Measurements from ENCODE around the gene NBAS.
"Not testable (repeated sequence)": the region's sequence is repeated elsewhere in the genome, so short reads cannot be mapped to it uniquely, and the experiment has no call there.

NBAS gene

GRCh38 chr2:15542269-15542668 lies 18.9 kb downstream of the NBAS start:
- DNase-seq; intact Hi-C loops (cut with DNase I): not testable (repeated sequence)

DNA sequence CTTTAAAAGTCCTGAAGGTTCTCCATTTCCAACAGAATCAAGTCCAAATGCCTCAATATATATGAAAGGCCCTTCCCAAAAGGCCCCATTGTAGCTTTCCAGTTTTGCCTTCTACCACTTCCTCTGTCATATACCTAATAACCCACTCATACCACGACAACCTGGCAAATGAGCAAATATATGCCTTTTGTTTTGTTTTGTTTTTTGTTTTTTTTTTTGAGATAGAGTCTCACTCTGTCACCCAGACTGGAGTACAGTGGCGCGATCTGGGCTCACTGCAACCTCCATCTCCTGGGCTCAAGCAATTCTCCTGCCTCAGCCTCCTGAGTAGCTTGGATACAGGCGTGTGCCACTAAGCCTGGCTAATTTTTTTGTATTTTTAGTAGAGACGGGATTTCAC lies 20.6 kb downstream of the NBAS start:
- DNase-seq; intact Hi-C loops (cut with DNase I): not testable (repeated sequence)

DNA sequence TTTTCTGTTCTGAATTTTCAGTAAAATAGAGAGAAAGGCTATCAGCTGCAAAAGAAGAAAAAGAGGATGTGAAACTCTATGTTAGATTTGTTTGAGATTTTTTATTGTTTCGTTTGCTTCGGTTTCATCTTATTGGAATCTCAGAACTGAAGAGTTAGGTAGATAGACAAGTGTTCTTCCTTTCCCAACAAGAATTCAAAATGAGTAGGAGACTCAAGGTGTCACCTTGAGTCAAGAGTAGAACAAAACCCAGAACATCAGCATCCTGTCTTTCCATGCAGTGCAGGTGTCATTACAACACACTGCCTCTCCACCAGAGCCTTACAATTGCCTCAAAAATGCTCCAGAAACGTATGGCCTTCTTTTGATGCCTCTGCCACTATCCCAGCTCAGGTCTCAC lies 21.1 kb downstream of the NBAS start:
- intact Hi-C loops (cut with DNase I), result no loop called here
- DNase-seq, result no peak

DNA sequence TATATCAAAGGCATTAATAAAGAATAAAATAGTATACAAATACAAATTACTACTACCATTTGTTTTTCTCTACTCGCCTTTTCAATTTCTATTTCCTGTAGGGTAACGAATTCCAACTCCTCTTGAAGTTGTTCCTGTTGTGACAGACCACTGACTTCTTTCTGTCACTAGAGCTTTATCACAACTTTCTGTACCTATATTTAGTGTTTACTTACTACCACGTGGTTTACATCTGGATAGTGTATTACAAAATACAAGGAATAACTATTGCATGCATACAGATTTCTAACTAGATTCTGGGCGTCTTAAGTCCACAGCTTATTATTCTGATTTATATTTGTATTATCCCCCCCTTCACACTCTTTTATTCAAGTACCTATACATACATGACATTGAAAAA lies 22.3 kb downstream of the NBAS start:
- intact Hi-C loops (cut with DNase I), result no loop called here
- no peak for DNase-seq

DNA sequence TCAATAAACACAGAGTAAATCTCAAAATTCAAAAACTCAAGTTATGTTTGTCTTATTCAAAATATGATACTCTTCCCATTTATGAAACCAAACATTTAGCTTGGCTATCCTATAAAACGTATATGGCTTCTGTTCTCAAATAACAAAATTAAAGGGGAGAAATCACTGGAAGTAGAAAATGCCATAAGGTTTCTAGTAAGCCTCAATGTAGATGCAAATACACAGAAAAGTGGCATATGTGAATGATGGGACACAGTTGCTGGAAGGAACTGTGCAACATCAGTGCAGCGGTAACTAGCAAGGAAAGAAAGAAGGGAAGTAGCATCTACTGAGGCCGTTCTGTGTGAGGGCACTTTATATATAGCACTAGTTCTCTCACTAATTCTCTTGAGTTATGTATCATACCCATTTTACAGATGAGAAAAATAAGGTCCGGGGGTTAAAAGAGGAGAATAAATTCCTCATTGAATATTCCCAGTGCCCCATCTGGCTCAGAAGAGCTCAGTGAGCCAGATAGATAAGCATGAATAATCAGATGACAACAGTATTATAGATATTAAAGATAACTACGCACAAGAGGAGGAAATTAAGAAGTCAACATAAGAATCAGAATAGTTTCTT lies 27.2 kb downstream of the NBAS start:
- DNase-seq, result no peak
- intact Hi-C loops (cut with DNase I), result no loop called here

- no peak for DNase-seq
- intact Hi-C loops (cut with DNase I), result no loop called here
These were observed 28.1 kb downstream of the NBAS start for GRCh38 chr2:15532996-15533395.

DNA sequence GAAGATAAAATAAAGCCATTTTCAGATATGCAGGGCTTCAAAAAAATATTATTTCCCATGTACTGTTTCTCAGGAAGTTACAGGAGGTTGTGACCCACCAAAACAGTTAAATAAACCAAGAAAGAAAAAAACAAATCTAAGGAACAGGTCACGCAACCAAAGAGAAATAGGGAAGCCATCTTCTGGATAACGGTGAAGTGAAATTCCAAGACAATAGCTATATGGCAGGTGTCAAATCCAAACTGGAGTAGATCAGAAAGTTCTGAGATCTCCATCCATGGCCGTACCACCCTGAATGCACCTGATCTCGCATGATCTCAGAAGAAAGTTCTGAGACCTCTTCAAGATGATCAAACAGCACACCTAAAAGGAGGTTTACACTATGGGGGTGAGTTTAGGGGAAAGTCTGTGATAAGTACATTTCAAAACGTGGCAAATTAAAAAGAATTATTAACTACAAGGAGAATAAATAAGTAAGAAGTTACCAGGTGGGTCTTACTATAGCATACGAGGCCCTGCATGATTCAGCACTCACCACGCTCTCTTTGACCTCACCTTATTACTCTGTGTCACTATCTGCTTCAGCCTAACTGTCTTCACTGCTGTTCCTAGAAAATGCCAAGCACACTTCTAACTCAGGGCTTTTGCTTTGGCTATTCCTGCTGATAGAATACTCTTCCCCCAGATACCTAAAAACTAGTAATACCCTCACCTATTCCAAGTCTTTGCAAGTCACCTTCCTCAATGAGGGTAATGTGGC lies 29.9 kb downstream of the NBAS start:
- no peak for DNase-seq

GRCh38 chr2:15527074-15527739 lies 33.9 kb downstream of the NBAS start:
- no peak for DNase-seq
- intact Hi-C loops (cut with DNase I), result no loop called here

More for the DNA sequence above, 29.9 kb downstream of the NBAS start:
- intact Hi-C loops (cut with DNase I), result no loop called here

- intact Hi-C loops (cut with DNase I), result no loop called here
- DNase-seq, result no peak
These were observed 39.4 kb downstream of the NBAS start for GRCh38 chr2:15521641-15522181.

GRCh38 chr2:15520346-15520745 lies 40.8 kb downstream of the NBAS start:
- no peak for DNase-seq
- intact Hi-C loops (cut with DNase I), result no loop called here

GRCh38 chr2:15518759-15519158 lies 42.4 kb downstream of the NBAS start:
- DNase-seq; intact Hi-C loops (cut with DNase I): not testable (repeated sequence)

DNA sequence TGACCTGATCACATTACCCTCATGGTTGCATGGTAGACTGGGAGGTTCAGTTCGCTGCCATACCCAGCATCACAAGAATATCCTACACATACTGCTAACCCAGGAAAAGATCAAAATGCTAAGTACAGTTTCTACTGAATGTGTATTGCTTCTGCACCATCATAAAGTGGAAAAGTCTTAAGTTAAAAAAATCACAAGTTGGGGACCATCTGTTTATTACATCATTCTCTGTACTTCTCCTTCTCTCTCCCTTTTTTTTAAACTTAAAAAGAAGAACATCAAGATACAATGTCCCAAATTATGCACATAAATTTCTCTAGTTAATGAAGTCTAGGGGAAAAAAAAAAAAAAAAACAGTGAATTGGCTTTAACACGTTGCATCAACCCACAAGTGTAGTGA lies 43.3 kb downstream of the NBAS start:
- no peak for DNase-seq
- intact Hi-C loops (cut with DNase I), result no loop called here

GRCh38 chr2:15511686-15512085 lies 49.4 kb downstream of the NBAS start:
- DNase-seq, result no peak
- intact Hi-C loops (cut with DNase I), result no loop called here

- DNase-seq, result no peak
- intact Hi-C loops (cut with DNase I), result no loop called here
These were observed 50.6 kb downstream of the NBAS start for GRCh38 chr2:15510552-15510951.

DNA sequence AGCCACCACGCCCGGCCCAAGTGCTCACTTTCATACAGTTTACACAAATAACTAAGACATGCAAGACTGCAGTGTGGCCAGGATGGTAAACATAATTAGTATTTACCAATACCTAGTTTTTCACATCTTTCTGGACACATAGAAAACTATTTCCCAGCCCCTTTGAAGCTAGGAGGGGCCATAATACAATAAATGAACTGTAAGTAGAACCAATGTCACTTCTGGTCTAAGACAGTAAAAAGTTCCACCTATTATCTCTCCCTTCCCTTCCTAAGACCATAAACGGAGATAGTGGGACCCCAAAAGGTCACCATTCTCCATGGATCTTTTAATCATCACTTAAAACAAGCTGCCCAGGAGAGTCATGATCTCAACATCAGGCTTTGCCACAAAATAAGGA lies 51.0 kb downstream of the NBAS start:
- no peak for DNase-seq
- intact Hi-C loops (cut with DNase I), result no loop called here

GRCh38 chr2:15507697-15508096 lies 53.4 kb downstream of the NBAS start:
- no peak for DNase-seq
- intact Hi-C loops (cut with DNase I), result no loop called here

GRCh38 chr2:15507061-15507460 lies 54.1 kb downstream of the NBAS start:
- intact Hi-C loops (cut with DNase I), result no loop called here
- DNase-seq, result no peak

DNA sequence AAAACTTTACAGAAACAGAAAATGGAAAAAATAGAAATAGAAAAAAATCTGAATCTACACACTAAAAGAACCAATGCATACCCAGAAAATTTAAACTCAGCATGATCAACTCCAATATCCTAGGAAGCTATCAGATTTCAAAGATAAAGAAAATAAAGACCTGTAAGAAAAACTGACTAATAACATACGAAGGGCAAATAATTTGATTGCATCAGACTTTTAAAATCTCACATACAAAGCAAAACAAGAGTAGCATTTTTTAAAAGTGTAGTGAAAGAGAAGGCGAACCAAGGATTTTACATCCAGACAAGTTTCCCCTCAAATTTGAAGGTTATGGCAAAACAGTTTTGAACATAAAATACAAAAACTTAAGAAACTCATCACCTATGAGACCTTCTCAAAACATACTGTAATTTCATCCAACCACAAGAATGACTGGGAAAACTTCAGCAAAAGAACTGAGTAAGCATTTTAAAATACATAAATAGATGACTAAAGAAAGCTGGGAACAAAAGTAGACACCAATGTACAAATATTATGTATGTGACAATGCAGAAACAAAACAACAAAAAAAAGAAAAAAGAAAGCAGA lies 54.8 kb downstream of the NBAS start:
- DNase-seq, result no peak
- intact Hi-C loops (cut with DNase I), result no loop called here

DNA sequence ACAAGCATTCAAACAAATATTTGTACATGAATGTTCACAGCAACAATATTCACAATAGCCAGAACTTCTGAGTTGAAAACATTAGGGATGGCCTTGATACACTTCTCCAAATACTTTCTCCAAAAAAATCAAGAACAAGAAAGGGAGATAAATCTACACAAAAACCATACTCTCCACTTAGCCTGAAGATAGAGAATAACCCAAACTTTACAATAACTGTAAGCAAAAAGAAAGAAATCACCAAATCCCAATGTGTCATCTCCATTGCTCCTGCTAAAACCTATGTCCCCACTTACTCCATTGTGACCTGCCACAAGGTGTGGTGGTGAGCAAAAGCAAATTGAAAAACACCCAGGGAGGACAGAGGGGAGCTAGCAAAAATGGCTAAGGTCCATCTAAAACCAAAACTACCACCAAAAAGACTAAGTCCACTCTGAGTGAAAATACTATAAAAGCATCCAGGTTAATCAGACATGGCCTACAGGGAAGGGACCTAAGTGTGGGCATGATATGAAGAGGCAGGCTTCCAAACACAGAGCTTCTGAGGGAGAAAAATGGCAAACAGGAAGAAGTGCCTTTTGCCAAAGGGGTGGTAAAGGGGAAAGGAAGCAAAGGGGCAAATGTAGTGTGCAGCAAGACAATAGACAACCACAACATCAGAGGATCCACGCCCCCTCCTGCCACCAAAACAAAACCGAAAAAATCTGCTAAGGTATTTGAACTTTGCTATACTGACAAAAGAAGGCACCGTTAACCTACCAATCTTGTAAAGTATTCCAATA lies 56.1 kb downstream of the NBAS start:
- no peak for DNase-seq
- intact Hi-C loops (cut with DNase I), result no loop called here
